ENCODE data around the gene LTB4R2.

The LTB4R2 gene

DNA sequence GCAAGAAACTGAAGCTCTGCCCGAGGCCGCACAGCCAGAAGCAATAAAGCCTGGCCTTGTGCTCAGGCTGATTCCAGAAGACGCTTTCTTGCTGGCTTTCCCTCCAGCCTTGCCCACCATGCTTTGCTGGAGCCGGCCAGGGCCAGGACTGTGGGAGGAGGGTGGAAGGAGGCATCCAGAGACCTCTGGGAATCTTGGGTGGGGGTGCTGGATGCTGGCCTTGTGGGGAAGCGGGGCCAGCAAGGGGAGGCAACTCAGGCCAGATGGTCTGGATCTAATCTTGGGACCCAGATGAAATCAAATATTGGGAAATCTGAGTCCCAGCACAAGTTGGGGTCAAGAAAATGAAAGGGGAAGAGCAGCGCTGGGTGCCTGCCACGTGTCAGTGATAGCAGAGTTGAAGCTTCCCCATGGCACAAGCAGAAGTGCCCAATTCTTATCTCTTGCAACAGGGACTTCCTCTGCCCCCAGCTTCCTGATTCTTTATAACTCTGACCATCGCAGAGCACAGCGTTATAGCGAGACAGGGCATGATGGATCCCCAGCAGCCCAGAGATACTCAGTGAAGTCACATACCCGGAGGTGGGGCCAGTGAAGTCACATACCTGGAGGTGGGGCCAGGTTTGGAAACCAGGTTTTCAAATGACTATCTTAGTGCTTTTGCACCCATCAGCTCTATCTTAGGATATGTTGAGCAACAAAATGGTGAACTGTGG is 32.2 kb upstream of the LTB4R2 start:
- no peak for DNase-seq

DNA sequence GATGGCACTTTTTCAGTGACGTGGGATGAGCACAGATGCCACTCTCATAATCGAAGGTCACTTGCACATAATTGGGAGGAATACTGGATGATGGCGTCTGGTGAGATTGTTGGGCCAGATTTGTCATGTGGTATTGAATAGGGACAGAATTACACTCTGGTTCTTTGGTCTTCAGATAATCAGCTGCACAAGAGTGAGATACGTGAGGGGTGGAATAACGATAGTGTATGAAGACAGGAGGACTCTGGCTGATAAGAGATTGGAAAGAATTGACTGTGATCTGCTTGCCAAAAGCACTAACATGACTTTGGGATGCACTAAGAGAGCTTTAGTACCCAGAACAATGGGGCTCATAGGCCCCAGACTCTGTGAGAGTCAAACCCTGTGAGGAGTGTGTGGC is 31.5 kb upstream of the LTB4R2 start:
- no peak for DNase-seq

DNA sequence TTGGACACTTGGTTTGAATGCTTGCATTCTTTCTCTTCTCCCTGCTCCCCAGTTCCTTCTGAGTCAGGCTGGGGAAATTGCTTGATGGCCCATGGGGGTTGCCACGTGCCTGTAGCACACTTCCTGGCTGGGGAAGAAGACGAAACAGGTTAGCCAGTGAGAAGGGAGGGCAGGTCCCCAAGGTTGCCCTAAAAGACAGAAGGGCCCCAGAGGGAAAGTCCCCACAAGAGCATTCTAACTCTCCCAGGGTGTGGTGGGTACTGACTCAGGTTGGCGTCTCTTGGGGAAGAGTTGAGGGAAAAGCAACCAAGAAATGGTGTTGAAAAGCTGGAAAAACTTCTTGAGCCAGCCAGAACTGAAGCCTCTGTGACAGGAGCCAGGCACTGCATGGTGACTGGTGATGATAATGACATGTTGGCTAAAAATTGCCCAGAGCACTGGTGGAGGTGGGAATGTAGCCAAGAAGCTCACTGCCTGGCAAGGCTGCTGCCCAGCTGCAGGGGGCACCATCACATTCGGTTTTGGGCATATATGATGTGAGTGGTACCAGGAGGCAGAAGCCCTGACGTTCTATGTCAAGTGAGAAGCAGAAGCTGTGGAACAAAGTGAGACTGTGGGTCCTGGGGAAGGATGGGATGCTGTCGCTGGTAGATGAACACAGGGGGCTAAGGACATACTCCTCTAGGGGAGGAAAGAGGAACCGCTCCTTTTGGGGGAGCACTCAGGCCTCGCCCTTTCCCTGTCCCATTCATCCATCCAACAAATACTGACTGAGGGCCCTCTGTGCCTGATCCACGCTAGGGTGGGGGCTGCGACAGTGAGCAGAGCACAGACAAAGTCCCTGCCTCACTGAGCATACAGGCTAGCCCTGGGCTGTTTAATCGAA is 30.4 kb upstream of the LTB4R2 start:
- DNase-seq: no peak

DNA sequence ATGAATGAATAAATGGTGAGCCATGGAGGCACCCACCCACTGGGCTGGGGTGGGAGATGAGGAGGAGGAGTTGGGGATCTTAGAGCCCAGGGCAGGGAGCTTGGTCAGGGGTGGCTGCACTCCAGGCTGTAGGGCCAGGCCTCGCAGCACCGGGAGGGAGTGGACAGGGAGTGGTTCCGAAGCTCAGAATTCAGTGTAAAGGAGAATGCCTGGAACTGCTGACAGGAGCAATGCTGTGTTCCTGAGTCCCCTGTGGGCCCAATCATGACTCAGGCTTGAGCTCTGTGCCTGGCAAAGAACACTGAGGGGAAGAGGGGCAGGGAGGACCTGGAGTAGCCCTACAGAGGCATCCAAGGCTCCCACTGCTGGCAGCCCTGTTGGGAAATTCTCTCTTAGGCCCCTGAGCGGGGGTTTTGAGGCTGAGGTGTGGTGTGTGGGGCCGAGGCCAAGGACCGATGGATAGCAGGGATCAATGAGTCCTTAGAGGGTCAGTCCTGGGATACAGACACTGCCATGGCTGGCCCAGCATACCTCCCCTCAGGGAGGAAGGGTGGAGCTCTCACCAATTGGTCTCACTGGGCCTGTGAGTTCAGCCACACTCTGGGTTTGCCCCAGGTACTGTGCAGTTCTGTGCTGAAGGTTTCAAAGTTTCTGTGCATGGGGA is 29.0 kb upstream of the LTB4R2 start:
- no peak for DNase-seq

DNA sequence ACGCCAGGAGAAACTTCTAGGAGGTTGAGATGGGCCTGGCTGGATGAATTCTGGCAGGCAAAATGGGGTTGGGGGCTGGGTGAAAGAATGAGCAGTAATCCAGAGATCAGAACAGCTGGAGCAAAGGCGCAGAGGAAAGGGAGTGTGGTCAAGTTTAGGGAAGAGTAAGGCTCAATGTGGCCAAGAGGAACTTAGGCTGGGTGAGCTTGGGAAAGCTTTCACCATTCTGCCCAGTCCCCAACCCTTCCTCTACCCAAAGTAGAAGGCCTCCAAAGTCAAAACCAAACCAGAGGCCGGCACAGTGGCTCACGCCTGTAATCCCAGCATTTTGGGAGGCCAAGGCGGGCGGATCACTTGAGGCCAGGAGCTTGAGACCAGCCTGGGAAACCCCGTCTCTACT is 28.3 kb upstream of the LTB4R2 start:
- no peak for DNase-seq

DNA sequence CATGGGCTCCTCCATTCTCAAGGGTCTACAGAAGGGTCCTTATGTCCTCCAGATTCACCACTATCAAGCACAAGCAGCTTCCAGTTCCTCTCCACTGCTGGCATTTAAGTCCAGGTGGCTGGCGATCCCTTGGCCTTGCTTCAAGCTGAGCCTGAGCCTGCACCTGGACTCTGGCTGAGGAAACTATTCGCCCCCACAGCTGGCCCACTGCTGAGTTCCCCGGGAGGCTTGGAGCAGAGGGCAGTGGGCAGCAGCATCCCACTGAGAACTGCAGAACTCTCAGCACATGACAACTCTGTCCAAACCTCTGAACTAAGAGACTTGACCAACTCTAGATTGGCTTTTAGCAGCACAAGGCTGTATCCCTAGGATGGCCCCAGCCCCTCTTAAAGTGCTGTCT is 27.2 kb upstream of the LTB4R2 start:
- DNase-seq: no peak

DNA sequence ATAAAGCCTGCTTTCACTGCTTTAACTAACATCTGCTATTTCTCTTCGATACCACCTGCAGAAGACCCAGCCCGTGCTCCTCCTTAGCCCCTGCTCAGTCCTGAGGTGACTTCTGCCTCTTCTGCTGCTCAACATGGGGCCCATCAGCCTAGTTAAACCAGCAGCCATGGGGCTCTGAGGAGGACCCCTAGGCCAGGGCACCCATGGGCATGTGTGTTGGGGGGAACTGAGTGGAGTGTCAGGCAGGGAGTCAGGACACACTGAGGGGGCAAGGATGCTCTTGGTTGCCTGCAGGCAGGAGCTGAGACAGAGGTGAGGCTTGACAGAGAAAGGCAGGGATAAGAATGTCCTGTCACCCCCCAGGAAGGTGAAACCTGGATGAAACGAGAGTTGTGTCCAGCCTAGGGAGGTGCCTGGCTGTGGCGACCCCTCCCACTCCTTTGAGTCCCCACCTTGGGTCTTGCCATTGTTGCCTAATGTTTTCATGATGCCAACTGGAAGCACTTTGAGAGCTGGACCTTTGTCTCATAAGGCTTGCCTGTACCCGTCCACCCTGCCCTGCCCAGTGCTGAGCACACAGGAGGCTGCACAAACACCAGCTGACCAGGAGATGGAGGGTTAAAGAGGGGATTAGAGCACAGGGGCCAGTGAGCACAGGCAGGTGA is 26.0 kb upstream of the LTB4R2 start:
- no peak for DNase-seq

DNA sequence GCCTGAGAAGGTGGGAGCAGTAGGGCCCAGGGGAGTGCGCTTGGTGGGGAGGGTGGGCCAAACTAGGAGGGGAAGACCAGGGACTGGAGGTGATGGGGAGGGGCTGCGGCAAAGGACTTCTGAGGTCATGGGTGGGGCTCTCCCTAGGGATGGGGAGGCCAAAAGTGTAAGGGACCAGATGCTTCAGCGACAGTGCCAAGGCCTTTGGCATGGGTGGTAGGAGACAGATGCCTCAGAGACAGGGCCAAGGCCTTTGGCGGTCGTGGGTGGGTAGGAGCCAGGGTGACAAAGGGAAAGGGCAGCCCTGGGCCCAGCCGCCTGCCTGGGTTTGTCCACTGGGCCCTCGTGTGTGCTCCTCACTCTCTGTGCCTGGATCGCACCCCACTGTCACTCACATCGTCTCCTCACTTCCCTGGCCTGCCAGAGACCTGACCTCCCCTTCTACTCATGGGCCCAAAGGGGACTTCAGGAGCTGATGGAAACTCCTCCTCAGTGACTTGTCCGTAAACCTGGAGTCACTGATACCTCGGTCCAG is 25.4 kb upstream of the LTB4R2 start:
- DNase-seq: no peak

DNA sequence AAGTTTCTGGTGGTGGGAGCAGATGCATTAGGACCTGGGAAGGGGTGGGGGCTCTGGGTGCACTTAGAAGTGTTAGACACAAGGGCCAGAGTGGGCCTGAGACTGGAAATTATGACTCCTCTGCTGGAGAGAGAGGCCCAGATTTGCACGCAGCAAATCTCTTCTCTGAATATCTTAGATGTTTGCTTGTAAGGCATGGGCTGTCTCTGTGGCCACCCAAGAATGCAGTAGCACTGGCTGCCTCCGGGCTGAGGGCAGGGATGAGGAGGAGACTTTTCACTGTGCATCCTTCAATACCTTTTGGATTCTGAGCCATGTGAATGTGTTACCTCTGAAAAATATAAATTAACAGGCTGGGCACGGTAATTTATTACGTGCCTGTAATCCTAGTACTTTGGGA is 24.6 kb upstream of the LTB4R2 start:
- no peak for DNase-seq

DNA sequence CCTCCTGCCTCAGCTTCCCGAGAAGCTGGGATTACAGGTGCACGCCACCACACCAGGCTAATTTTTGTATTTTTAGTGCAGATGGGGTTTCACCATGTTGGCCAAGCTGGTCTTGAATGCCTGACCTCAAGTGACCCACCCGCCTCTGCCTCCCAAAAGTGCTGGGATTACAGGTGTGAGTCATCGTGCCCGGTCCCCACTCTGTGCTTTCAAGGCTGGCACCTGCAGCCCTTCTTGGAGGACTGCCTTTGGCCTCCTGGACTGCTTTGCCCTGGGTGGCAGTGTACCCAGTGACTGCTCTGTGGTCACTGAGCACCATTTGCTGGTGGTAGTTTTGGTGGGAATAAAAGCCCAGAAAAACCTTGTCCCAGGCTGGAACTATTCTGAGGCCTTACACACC is 22.9 kb upstream of the LTB4R2 start:
- no peak for DNase-seq

DNA sequence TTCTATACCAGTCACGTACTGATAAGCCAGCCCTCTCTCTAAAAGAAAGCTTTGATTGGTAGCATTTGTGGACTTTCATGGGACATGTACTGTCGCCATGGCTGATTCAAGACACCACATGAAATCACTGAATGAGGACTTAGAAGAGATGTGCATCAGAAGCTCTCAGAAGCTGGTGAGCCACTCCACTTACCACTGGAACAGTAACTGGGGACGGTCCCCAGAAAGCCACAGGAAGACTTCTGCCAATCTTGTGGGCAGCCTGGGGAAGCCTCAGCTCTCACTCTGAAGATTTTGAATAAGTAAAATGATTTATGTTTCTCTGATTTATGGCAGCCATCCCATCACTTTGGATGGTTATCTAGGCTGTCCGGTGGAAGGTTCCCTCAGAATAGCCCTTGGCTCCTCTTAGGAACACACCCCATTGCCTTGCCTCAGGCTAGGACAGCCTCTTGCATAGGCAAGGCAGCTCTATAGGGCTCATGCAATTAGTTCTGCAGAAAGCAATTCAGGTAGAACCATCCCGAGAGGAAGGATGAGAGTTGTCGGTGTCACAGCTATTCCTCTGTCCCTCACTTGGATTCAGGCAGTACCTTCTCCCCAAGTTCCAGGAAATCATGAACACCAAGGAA is 20.2 kb upstream of the LTB4R2 start:
- no peak for DNase-seq

DNA sequence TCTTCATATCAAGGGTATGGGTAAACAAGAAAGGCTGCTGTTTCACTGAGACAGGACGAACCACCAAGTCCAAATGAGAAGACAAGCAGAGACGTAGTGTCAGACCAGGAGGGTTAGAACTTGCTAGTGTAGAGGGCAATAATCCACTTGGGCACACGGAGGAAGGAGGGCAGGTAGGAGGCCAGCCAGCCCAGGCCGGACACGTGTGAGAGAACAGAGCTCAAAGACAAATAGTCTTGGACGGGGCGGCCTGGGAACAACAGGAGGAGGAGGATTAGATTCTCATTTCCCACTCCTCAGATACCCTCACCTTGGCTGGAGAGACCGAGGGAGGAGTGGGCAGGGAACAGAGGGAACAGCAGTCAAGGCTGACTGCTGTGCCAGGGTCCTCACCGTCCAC is 19.2 kb upstream of the LTB4R2 start:
- no peak for DNase-seq

DNA sequence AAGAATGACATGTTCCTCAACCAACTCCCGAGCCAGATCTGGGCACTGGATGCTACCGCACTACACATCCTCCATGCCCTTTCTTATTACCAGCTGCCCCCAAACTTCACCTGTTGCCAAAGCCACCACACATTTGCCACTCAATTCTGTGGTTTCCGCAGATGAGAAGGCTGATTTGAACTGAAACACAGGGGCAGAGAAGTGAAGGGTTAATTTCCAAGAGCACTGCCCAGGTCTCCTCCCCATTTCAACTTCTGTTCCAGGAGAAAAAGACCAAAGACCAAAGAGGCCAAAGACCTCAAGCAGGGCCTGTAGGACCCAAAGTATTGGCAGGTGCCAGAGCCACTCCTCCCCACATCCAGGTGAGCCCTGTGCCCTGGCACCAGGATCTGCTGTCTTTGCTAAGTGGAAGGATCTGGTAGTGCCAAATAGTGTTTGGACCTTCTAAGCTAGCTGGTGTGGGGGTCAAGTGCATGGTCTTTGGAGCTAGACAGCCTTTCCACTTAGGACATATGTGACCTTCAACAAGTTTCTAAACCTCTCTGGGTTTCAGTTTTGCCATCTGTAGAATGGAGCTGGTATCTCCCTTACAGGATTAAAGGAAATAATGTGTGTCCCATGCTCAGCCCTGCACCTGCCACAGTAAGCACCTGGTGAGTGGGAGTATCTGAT is 18.4 kb upstream of the LTB4R2 start:
- DNase-seq: no peak

DNA sequence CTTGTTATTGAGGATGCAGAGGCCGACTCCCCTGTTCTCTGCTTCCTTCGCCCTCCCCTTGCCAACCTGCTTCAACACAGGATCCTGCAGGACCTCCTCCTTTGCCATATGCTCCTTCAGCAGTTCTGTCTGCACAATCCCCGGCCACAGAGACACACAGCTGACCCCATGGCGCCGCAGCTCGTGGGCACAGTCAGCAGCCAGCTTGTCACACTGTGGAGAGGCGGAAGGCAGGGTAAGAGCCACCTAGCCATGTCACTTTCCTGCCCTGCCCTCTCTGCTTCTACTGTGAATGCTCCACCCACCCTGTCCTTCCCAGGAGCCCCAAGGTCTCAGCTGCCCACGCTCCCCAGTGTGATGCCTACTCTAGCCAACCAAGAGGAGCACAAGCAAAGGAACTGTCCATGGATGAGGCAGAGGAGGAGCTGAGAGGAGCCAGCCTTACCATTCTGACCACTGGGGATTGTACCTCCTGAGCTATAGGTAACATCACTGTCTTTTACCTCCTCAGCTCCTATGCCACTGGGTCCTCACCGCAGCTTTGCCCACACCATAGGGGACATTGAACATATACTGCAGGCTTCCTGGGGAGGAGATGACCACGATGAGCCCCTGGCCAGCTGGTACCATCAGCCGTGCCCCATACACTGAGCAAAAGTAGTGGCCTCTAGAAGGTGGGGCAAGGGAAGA is 17.7 kb upstream of the LTB4R2 start:
- DNase-seq: no peak

DNA sequence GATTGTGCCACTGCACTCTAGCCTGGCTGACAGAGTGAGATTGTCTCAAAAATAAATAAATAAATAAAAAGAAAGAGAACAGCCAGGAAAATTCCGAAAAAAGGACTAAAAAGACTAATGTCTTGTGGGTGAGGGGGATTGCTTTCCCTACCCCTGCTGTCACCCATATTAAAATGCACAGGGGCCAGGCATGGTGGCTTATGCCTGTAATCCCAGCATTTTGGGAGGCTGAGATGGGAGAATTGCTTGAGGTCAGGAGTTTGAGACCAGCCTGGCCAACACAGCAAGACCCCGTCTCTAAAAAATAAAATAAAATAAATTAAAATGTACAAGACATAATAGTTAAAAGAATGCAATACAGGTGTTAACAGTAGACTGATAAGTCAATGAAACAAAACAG is 16.4 kb upstream of the LTB4R2 start:
- no peak for DNase-seq

DNA sequence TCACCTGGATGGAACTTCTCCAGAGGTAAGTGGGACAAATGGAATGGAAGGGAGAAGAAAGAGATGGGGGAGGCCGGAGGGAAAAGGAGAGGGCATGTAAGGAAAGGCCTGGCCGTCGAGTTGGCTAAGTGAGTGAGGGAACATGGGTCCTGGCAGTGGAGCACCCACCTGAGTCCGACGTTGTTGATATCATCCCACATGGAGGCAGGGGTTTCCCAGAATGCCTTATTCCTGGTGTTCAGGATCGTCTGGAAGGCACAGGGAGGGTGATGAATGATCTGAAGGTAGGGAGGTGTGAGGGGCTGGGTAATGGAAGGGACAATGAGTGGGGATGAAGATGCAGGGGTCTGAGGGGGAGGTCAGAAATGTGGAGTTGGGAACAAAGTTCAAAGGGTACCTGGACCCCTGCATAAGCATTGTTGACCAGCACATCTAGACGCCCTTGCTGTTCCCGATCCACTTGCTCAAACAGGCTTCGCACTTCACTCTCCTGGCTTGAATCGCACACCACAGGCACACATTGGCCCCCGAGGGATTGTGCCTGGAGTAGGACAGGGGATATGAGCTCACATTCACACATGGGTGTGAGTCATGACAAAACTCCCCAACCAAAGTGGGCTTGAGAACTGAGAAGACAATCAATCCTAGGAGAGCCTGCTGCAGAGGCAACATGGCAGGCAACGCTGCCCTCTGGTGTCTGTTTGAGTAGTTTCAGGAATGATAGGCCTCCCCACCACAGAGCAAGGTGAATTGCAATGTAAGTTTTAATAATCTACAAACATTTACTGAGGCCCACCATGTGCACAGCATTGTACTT is 13.4 kb upstream of the LTB4R2 start:
- DNase-seq: peak; percentile 86

DNA sequence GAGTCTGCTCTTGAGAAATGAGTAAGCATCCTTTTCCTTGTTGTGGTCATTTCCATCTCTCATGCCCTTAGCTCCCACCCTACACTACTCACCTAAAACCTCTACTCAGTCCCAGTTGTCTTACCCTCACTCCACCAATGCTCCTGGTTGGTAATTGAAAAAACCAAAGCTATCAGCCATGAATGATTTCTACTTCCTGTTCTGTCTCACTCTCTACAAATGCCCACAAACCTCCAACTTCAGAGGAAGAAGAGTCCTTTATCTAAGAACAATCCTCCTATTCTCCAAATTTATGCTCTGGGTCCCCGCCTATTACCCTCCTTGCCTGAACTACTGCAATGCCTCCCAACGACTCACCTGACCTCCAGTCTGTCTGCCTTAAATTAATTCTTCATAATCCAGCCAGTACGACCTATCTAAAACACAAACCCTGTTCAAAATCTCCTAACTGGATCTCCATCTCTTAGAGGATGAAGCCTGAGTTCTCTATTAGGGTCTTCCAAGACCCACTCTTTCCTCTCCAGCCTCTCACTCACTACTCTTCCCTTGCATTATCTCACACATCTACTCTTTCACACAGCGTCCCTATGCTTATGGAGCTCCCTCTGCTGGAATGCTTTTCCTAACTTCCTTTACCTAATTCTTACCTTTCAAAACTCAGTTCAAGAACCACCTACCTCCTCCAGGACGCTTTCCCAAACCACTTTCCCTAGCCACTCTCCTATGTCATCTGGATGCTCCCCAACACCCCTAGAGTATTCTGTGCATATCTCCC is 12.6 kb upstream of the LTB4R2 start:
- DNase-seq: no peak

DNA sequence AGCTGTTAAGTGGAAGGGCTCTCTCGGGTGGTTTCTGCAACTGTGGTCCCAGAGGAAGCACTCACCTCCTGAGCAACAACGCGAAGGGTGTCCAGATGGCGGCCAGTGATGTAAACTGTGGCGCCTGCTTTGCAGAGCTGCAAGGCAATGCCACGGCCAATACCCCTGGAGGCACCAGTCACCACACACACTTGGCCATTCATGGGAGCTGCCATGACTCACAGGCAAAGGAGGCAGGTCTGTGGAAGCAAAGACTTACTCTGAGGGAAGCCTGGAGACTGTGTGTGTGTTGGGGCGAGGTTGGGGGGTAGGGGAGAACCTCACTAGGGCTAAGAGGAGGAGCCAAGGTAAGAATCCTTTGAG is 11.1 kb upstream of the LTB4R2 start:
- DNase-seq: no peak
